GM18951 (cell line): ENCODE data around the gene ST6GALNAC2.
"Not testable (repeated sequence)": the region's sequence is repeated elsewhere in the genome, so short reads cannot be mapped to it uniquely, and the experiment has no call there.

Experiments
- POLR2A ChIP-seq: IDR thresholded peaks from 4 replicates; pipeline ENCODE4 v1.6.1; 2011; ENCODE audit warnings: mild to moderate bottlenecking; ENCODE audit not compliant: insufficient read length, insufficient read depth; ENCODE audit errors: extremely low read depth
- in situ Hi-C: fragments of 300-500 bp; cut with MboI; formaldehyde crosslinking; loops from one replicate; pipeline ENCODE4 v1.12.0; 2022; ENCODE audit warnings: low sequenced_read_pairs, mixed read lengths, inconsistent platforms; ENCODE audit not compliant: unreplicated experiment

ST6GALNAC2 gene

GRCh38 chr17:76561332-76561731 is 24.3 kb downstream of the ST6GALNAC2 start:
- in situ Hi-C loops, result no loop called here
- TF ChIP-seq POLR2A, result no peak

GRCh38 chr17:76560877-76561221 is 24.8 kb downstream of the ST6GALNAC2 start:
- in situ Hi-C loops, result no loop called here
- no peak for TF ChIP-seq POLR2A

GRCh38 chr17:76560036-76560876 is 25.4 kb downstream of the ST6GALNAC2 start:
- in situ Hi-C loops, result no loop called here
- no peak for TF ChIP-seq POLR2A

GRCh38 chr17:76559460-76559859 is 26.2 kb downstream of the ST6GALNAC2 start:
- in situ Hi-C loops, result not testable (repeated sequence)

GRCh38 chr17:76558198-76559095 is 27.2 kb downstream of the ST6GALNAC2 start:
- in situ Hi-C loops, result no loop called here
- TF ChIP-seq POLR2A, result no peak

GRCh38 chr17:76557368-76558197 is 28.1 kb downstream of the ST6GALNAC2 start:
- in situ Hi-C loops, result no loop called here
- TF ChIP-seq POLR2A, result peak; percentile 93

- TF ChIP-seq POLR2A, result no peak
- in situ Hi-C loops, result no loop called here
These were observed 28.8 kb downstream of the ST6GALNAC2 start for GRCh38 chr17:76556765-76557367.

- TF ChIP-seq POLR2A, result no peak
- in situ Hi-C loops, result no loop called here
These were observed 31.5 kb downstream of the ST6GALNAC2 start for GRCh38 chr17:76554131-76554530.

GRCh38 chr17:76553178-76553908 is 32.3 kb downstream of the ST6GALNAC2 start:
- in situ Hi-C loops, result no loop called here
- TF ChIP-seq POLR2A, result no peak

- no peak for TF ChIP-seq POLR2A
- in situ Hi-C loops, result no loop called here
These were observed 34.0 kb downstream of the ST6GALNAC2 start for GRCh38 chr17:76551685-76552084.

- in situ Hi-C loops, result no loop called here
- no peak for TF ChIP-seq POLR2A
These were observed 34.7 kb downstream of the ST6GALNAC2 start for GRCh38 chr17:76550712-76551615.
